ENCODE results near the gene DIS3L.

Gene DIS3L

GRCh38 chr15:66264859-66265513, 28.4 kb upstream of the DIS3L start:
- no peak for TF ChIP-seq CTCF (IDR thresholded peaks at IDR 0.05; ENCODE audit: low read length, missing control alignments)
- no peak for DNase-seq (ENCODE audit: low read depth)
- H3K4me3 ChIP-seq (replicated peaks; ENCODE audit: low read depth, low read length) = no peak overlapping the region

GRCh38 chr15:66269326-66270090, 23.9 kb upstream of the DIS3L start:
- DNase-seq (ENCODE audit: low read depth) = peak; percentile 63
- no peak overlapping the region for H3K4me3 ChIP-seq (replicated peaks; ENCODE audit: low read depth, low read length)
- no peak for TF ChIP-seq CTCF (IDR thresholded peaks at IDR 0.05; ENCODE audit: low read length, missing control alignments)

- no peak for TF ChIP-seq CTCF (IDR thresholded peaks at IDR 0.05; ENCODE audit: low read length, missing control alignments)
- no peak for DNase-seq (ENCODE audit: low read depth)
- no peak overlapping the region for H3K4me3 ChIP-seq (replicated peaks; ENCODE audit: low read depth, low read length)
These were observed 22.4 kb upstream of the DIS3L start for GRCh38 chr15:66270932-66271331.

- DNase-seq (ENCODE audit: low read depth) = no peak
- H3K4me3 ChIP-seq (replicated peaks; ENCODE audit: low read depth, low read length) = no peak overlapping the region
- TF ChIP-seq CTCF (IDR thresholded peaks at IDR 0.05; ENCODE audit: low read length, missing control alignments) = no peak
These were observed 18.0 kb upstream of the DIS3L start for GRCh38 chr15:66275352-66275751.

GRCh38 chr15:66276546-66276945, 16.8 kb upstream of the DIS3L start:
- no peak overlapping the region for H3K4me3 ChIP-seq (replicated peaks; ENCODE audit: low read depth, low read length)
- DNase-seq (ENCODE audit: low read depth) = no peak
- no peak for TF ChIP-seq CTCF (IDR thresholded peaks at IDR 0.05; ENCODE audit: low read length, missing control alignments)

GRCh38 chr15:66278056-66278455, 15.3 kb upstream of the DIS3L start:
- no peak for DNase-seq (ENCODE audit: low read depth)
- no peak overlapping the region for H3K4me3 ChIP-seq (replicated peaks; ENCODE audit: low read depth, low read length)
- TF ChIP-seq CTCF (IDR thresholded peaks at IDR 0.05; ENCODE audit: low read length, missing control alignments) = no peak
